Activated B cell treated with CpG ODN at 0.5 μM for 24 hours (primary cell): ENCODE measurements around the gene GOLGA1. TPM values are rescaled to one million over a fixed set of nuclear protein-coding genes. Genes with fewer than 3 reads are reported as not detected.

Experiments used
- ATAC-seq: fragments of 200-7000 bp; cut with Tn5 transposase; one replicate; pipeline ENCODE4 v1.10.0; 2021; ENCODE audit warnings: low read depth, mild to moderate bottlenecking, moderate library complexity
- CTCF ChIA-PET: fragments of 350-600 bp; sonication (Branson Sonifier 250); formaldehyde crosslinking; loops from one replicate; lab custom pipeline; 2021; ENCODE audit warnings: antibody characterized with exemption; lab: Charles Lee
- POLR2A ChIA-PET: fragments of 350-600 bp; sonication (Branson Sonifier 250); formaldehyde crosslinking; loops from one replicate; lab custom pipeline; 2021; ENCODE audit warnings: antibody characterized with exemption; lab: Charles Lee
- DNase-seq: peaks from one replicate; pipeline ENCODE4 v3.0.0; 2022
- H3K27ac Mint-ChIP-seq: one replicate; pipeline ENCODE4 v1.8.0; 2020; ENCODE audit warnings: mixed read lengths
- H3K27me3 Mint-ChIP-seq: one replicate; pipeline ENCODE4 v1.8.0; 2021; ENCODE audit warnings: mixed read lengths
- H3K36me3 Mint-ChIP-seq: one replicate; pipeline ENCODE4 v1.8.0; 2021; ENCODE audit warnings: low read depth, mixed read lengths
- H3K4me1 Mint-ChIP-seq: one replicate; pipeline ENCODE4 v1.8.0; 2021; ENCODE audit warnings: mixed read lengths
- H3K4me3 Mint-ChIP-seq: one replicate; pipeline ENCODE4 v1.8.0; 2020; ENCODE audit warnings: mild to moderate bottlenecking, mixed read lengths
- H3K9me3 Mint-ChIP-seq: one replicate; pipeline ENCODE4 v1.8.0; 2020; ENCODE audit warnings: mixed read lengths
- CTCF ChIP-seq: fragments of 200-600 bp; IDR thresholded peaks from one replicate; pipeline ENCODE4 v1.8.0; 2022; ENCODE audit warnings: antibody characterized with exemption, mild to moderate bottlenecking
- intact Hi-C: fragments of 100-400 bp; cut with micrococcal nuclease; formaldehyde crosslinking; loops from one replicate; pipeline ENCODE4 v1.15.1; 2024
- total RNA-seq: library from RNA; stranded (reverse); gene quantifications from 2 replicates; pipeline ENCODE4 v1.2.3, GENCODE V29; 2022

Gene GOLGA1
- total RNA-seq, 1 donor from 2014 or later: 14.0 TPM

GRCh38 chr9:124853605-124854143 is 87.2 kb downstream of the GOLGA1 start:
- H3K36me3 Mint-ChIP-seq: peaks cover 22% of the 10 kb centered on the region
- no peaks in the 10 kb centered on the region for H3K9me3 Mint-ChIP-seq
- DNase-seq (no peak), ATAC-seq (no peak)
- no peaks in the 10 kb centered on the region for H3K27me3 Mint-ChIP-seq
- intact Hi-C loops: loop anchor here (1.0 to 5.0 kb wide), 8 partner anchors 9 to 519 kb away; partner anchors contain the start of genes ARPC5L and SCAI
- no peak overlapping the region for H3K27ac Mint-ChIP-seq
- TF ChIP-seq CTCF: no peak
- ChIA-PET CTCF (interaction anchor here (0.7 to 12.7 kb wide), 13 partner anchors 9 to 290 kb away, joined by 3 to 216 read pairs (median 7); partner anchors contain the start of genes ARPC5L, NR6A1, OLFML2A and RPL35), POLR2A (interaction anchor here (0.7 to 2.9 kb wide), 5 partner anchors 8 to 388 kb away, joined by 3 to 18 read pairs (median 6); partner anchors contain the start of genes ARPC5L, HSPA5, NR6A1 and RPL35)
- peak overlapping the region; percentile 81 for H3K4me3 Mint-ChIP-seq
- peaks cover 15% of the 10 kb centered on the region for H3K4me1 Mint-ChIP-seq

GRCh38 chr9:124852829-124853531 is 87.9 kb downstream of the GOLGA1 start, which contains the start of gene WDR38:
Gene WDR38, plus strand, starts transcription at chr9:124853460. Its CDS starts 72 bp downstream, at chr9:124853532.
- intact Hi-C loops: loop anchor here (1.0 to 5.0 kb wide), 8 partner anchors 9 to 519 kb away; partner anchors contain the start of genes ARPC5L and SCAI
- Mint-ChIP-seq H3K27me3 (no peaks in the 10 kb centered on the region), H3K4me3 (peak within 1 kb of the TSS; percentile 81), H3K36me3 (peaks cover 15% of the 10 kb centered on the region), H3K4me1 (peaks cover 15% of the 10 kb centered on the region), H3K27ac (no peak within 1 kb of the TSS), H3K9me3 (no peaks in the 10 kb centered on the region)
- CTCF ChIA-PET: interaction anchor here (0.7 to 12.7 kb wide), 15 partner anchors 10 to 290 kb away, joined by 3 to 216 read pairs (median 7); partner anchors contain the start of genes ARPC5L, NR6A1, OLFML2A and RPL35
- DNase-seq: peak; percentile 81
- peak; percentile 82 for ATAC-seq
- POLR2A ChIA-PET: interaction anchor here (0.7 to 2.9 kb wide), 6 partner anchors 9 to 388 kb away, joined by 3 to 18 read pairs (median 5); partner anchors contain the start of genes ARPC5L, HSPA5, NR6A1 and RPL35
- peak; percentile 92 for TF ChIP-seq CTCF

- Mint-ChIP-seq H3K36me3 (peaks cover 8% of the 10 kb centered on the region), H3K27ac (no peak overlapping the region), H3K4me3 (no peak overlapping the region), H3K4me1 (peaks cover 11% of the 10 kb centered on the region), H3K9me3 (no peaks in the 10 kb centered on the region), H3K27me3 (no peaks in the 10 kb centered on the region)
- TF ChIP-seq CTCF: no peak
- no peak for DNase-seq
- POLR2A ChIA-PET: interaction anchor here (0.7 to 2.9 kb wide), 5 partner anchors 10 to 89 kb away, joined by 3 to 18 read pairs (median 4); partner anchors contain the start of genes ARPC5L, NR6A1 and RPL35
- CTCF ChIA-PET: interaction anchor here (0.7 to 12.7 kb wide), 13 partner anchors 10 to 291 kb away, joined by 3 to 216 read pairs (median 7); partner anchors contain the start of genes ARPC5L, NR6A1, OLFML2A and RPL35
- no peak for ATAC-seq
- intact Hi-C loops: loop anchor here (5.0 kb wide), 1 partner anchor 520 kb away; no protein-coding TSS in a partner anchor
Observed at GRCh38 chr9:124852121-124852828, 88.6 kb downstream of the GOLGA1 start.

GRCh38 chr9:124849801-124850200 is 91.1 kb downstream of the GOLGA1 start:
- ATAC-seq (no peak), DNase-seq (no peak)
- no peaks in the 10 kb centered on the region for H3K36me3 Mint-ChIP-seq
- POLR2A ChIA-PET: interaction anchor here (0.8 kb wide), 1 partner anchor 71 kb away, joined by 9 read pairs; no protein-coding TSS in a partner anchor
- no peak overlapping the region for H3K27ac Mint-ChIP-seq
- CTCF ChIA-PET: interaction anchor here (1.5 to 12.7 kb wide), 2 partner anchors 9 to 77 kb away, joined by 4 to 216 read pairs; partner anchors contain the start of genes NR6A1 and OLFML2A
- TF ChIP-seq CTCF: no peak
- H3K27me3 Mint-ChIP-seq: no peaks in the 10 kb centered on the region
- intact Hi-C loops: loop anchor here (5.0 kb wide), 1 partner anchor 522 kb away; no protein-coding TSS in a partner anchor
- H3K4me1 Mint-ChIP-seq: peaks cover 7% of the 10 kb centered on the region
- no peaks in the 10 kb centered on the region for H3K9me3 Mint-ChIP-seq
- H3K4me3 Mint-ChIP-seq: no peak overlapping the region
